ENCODE measurements around the gene ZNF423.

ZNF423 gene

GRCh38 chr16:49596068-49596467 is 259.8 kb downstream of the ZNF423 start:
- DNase-seq, result no peak

GRCh38 chr16:49594685-49595498 is 261.0 kb downstream of the ZNF423 start:
- DNase-seq, result no peak

- no peak for DNase-seq
Measured at GRCh38 chr16:49594153-49594552, 261.8 kb downstream of the ZNF423 start.

- DNase-seq, result no peak
Measured at GRCh38 chr16:49593424-49594040, 262.4 kb downstream of the ZNF423 start.

- DNase-seq, result peak; percentile 5 to 78 (median 42)
Measured at GRCh38 chr16:49592546-49593423, 263.1 kb downstream of the ZNF423 start.

- DNase-seq, result no peak
Measured at GRCh38 chr16:49590166-49590871, 265.6 kb downstream of the ZNF423 start.

- peak in 1 of 3 experiments; percentile 7 for DNase-seq
Measured at GRCh38 chr16:49589544-49590031, 266.3 kb downstream of the ZNF423 start.

GRCh38 chr16:49588729-49589384 is 267.1 kb downstream of the ZNF423 start:
- no peak for DNase-seq

GRCh38 chr16:49588026-49588425 is 267.9 kb downstream of the ZNF423 start:
- no peak for DNase-seq

GRCh38 chr16:49587511-49587910 is 268.4 kb downstream of the ZNF423 start:
- no peak for DNase-seq

GRCh38 chr16:49586466-49587450 is 269.2 kb downstream of the ZNF423 start:
- DNase-seq, result peak in 1 of 3 experiments; percentile 15

- DNase-seq, result peak in 2 of 3 experiments; percentile 80 to 99
Measured at GRCh38 chr16:49585143-49585832, 270.6 kb downstream of the ZNF423 start.

- DNase-seq, result no peak
Measured at GRCh38 chr16:49583911-49584310, 272.0 kb downstream of the ZNF423 start.

- DNase-seq, result no peak
Measured at GRCh38 chr16:49581630-49582298, 274.1 kb downstream of the ZNF423 start.

GRCh38 chr16:49580751-49581303 is 275.1 kb downstream of the ZNF423 start:
- DNase-seq, result peak in 2 of 3 experiments; percentile 9 to 47

GRCh38 chr16:49578435-49579024 is 277.4 kb downstream of the ZNF423 start:
- no peak for DNase-seq

- DNase-seq, result no peak
Measured at GRCh38 chr16:49578018-49578417, 277.9 kb downstream of the ZNF423 start.

- no peak for DNase-seq
Measured at GRCh38 chr16:49576941-49577340, 279.0 kb downstream of the ZNF423 start.

GRCh38 chr16:49576173-49576494 is 279.8 kb downstream of the ZNF423 start:
- no peak for DNase-seq

Data from NCI-H1417 (cell line).